ENCODE data around the gene DNAH10.
"Not testable (repeated sequence)": the region's sequence is repeated elsewhere in the genome, so short reads cannot be mapped to it uniquely, and the experiment has no call there.

The DNAH10 gene

DNA sequence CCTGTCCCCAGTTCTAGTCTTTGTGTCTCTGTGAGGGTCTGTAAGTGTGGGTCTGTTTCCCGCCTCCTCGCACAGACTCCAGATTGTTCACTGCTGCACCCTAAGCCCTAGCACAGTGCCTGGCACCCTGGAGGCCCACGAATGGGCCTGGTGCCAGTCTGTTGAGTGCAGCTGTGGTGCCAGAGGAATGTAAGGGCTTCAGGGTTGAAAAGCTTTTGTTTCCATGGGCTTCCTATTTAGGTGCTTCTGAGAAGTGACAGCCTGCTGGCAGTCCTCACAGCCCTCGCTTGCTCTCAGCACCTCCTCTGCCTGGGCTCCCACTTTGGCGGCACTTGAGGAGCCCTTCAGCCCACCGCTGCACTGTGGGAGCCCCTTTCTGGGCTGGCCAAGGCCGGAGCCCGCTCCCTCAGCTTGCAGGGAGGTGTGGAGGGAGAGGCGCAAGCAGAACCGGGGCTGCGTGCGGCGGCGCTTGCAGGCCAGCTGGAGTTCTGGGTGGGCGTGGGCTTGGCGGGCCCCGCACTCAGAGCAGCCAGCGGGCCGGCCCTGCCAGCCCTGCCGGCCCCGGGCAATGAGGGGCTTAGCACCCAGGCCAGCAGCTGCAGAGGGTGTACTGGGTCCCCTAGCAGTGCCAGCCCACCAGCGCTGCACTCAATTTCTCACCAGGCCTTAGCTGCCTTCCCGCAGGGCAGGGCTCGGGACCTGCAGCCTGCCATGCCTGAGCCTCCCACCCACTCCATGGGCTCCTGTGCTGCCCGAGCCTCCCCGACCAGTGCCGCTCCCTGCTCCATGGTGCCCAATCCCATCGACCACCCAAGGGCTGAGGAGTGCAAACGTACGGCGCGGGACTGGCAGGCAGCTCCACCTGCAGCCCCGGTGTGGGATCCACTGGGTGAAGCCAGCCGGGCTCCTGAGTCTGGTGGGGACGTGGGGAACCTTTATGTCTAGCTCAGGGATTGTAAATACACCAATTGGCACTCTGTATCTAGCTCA, 184.7 kb downstream of the DNAH10 start:
- not testable (repeated sequence) for DNase-seq (ENCODE audit: low read depth in 3 of 3)

DNA sequence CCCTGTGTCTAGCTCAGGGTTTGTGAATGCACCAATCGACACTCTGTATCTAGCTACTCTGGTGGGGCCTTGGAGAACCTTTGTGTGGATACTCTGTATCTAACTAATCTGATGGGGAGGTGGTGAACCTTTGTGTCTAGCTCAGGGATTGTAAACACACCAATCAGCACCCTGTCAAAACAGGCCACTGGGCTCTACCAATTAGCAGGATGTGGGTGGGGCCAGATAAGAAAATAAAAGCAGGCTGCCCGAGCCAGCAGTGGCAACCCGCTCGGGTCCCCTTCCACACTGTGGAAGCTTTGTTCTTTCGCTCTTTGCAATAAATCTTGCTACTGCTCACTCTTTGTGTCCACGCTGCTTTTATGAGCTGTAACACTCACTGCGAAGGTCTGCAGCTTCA, 185.4 kb downstream of the DNAH10 start:
- not testable (repeated sequence) for DNase-seq (ENCODE audit: low read depth in 3 of 3)

DNA sequence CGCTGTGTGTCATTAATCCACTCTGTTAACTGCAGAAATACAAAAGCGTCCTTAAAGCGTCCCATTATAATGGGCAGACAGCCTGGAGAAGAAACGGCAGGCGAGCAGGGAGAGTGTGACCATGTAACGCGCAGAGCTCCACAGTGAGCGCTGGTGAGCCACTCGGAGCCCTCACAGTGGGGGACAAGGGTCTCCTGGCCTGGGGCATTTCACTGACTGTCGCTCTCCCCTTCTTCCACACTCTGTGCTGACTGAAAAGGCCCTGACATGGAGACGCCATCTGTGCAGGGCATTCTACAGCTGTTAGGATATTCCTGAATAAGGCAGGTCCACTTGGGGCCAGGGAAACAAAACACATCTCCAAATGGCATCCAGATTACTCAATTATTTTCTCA, 186.3 kb downstream of the DNAH10 start:
- no peak for DNase-seq (ENCODE audit: low read depth in 3 of 3)

DNA sequence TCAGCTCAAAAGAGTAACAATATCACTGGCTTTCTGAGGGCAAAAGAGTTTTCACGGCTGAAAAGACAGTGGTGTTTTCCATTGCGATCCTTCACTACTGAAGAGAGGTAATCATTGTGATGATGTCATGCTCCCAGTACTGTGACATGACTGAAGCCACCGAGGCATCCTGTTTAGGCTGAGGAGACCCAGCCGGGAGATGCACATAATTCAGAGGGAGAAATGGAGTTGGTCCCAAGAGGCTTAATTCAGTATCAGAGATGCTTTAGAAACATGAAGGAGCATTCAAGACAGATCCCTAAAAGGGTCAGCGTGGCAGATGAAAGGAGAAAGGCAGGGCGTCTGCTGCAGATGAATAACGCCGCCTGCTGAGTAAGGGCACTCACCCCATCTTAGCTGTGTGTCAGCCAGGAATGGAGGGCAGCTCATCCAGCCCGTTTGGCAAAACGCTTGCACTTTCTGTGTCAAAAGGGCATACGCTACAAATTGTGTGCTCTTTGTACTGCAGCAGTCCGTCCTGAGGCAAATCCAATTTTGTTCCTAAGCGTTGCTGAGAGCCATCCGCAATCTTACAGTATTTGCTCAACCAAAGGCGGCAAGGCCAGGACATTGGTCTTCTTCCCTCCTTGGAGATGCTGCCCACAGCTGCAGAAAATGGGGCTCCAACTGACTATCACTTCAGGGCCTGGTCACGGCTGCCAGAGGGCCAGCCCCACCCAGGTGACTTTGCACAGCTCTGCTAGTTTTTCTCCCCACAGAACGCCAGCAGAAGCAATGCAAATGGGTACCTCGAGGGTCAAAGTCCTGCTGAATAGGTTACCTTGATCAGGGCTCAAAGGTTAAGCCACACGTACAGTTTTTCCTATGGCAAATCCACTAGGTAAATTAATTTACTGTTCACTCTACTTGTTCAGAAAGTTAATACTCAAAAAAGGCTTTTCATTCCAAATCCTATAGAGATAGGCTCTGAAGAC, 187.0 kb downstream of the DNAH10 start:
- DNase-seq (ENCODE audit: low read depth in 3 of 3) = no peak

DNA sequence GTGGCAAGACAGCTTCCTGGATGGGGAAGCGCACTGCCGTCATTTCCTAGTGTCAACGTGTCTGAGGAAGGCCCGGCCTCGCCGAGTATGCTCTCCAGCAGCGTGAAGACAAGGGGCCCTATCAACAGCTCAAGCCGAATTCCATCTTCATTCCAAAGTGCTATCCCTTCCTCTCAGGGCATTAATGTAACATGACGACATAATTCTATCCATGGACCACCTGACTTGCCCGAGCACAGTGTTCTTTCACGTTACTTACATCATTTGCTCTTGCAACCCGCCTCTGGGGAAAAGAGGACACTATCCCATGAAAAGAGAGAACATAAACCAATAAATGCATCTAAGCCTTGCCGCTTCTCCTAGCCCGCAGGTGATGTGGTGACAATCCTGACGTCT, 187.7 kb downstream of the DNAH10 start:
- no peak for DNase-seq (ENCODE audit: low read depth in 3 of 3)

DNA sequence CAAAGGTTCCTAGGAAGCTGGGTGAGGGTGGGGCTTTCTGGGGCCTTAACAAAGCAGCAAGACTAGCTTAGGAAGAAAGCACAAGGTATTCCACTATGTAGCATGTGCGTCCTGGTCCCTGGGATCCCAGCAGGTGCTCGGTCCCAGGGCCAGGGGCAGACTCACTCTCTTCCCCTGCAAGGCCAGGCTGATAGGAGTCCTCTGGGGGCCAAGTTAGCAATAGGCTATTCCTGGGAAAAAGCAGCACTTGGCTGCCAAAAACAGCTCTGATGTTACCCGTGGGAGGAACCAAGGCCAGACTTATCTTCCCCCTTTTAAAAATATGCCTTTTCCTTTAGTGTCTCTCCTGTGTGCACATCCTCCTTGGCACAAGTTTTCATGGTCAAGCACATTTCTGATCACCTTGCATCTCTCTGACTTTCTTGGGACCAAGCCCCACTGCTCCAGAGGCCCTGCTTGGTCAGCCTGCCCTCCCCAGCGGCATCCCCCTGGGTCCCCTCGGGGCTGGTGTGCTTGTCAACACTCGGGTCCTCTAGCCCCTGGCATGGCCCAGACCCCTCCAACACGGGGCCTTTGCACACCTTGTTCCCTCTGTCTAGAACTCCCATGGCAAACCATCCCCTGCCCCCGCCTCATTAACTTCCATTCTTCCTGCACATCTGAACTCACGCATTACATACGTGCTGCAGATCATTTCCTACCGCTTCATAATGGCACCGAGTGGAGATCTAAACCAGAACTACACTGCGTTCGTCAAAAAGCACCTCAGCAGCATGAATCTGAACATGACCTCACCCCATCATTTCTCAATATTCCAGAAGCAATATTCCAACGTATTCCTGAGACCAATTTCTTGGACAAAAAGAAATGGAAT, 188.6 kb downstream of the DNAH10 start:
- no peak for DNase-seq (ENCODE audit: low read depth in 3 of 3)

DNA sequence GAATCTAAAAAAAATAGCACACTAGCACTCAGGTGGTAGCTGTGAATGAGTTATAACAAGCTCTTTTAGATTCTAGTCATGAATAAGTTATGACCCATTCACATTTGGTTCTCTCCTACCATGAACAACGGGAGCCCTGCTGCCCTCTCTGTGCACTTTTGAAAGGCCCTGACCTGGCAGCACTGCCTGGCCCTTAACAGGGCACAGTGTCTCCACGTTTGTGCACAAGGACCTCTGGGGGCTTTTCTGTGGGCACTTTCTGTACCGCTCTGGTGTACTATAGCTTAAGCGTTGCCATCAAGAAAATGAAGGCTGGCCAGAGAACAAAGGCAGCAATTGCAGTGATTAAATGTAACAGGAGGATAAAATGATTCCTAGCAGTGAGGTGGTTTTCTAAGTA, 189.4 kb downstream of the DNAH10 start:
- no peak for DNase-seq (ENCODE audit: low read depth in 3 of 3)

DNA sequence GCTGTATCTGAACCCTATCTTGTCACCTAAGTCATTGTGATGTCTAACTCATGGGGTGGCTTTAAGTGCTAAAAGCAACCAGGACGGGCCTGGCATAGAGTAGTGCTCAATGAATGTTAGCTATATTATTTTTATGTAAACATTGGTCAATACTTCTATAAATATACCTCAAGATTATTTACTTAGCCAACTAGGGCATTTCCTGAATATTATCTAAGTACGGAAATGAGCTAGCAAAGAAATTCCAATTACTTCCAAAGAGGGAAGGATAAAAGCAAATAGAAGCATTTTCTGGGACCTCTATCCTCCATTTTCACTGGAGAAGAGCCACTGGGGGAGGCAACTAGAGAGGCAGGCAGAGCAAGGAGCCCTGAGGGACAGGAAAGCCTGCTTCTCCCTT, 189.9 kb downstream of the DNAH10 start:
- DNase-seq (ENCODE audit: low read depth in 3 of 3) = no peak

DNA sequence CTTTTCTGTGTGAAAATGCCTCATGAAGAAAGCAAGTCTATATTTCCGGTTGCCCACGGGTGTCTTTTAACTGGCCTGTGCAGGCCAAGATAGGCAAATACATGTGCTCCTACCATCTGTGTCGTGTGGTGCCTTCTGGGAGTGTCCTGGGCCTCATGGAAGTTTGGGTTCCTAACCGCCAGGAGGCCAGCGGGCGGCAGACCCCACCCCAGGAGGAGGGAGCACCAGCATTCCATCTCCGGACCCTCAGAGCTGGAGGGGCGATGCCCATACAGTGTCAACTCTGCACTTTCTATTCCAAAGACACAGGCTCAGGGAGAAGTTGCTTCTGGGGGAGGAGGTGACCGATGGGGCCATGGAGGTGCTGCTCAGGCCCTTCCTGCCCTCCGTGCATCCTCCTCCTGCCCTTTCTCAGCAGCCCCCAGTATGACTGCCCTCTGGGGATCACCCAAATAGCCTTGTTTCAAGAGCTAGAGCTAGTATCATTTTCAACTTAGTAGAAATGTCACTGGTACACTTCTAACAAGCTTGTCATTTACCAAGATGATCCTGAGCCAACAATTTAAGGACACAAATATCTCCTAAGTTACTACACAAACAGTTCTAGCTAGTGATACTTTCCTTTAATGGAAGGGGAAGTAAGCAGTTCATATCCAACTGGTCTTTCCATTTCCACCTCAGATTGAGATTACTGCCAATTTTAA, 192.7 kb downstream of the DNAH10 start:
- DNase-seq (ENCODE audit: low read depth in 3 of 3) = no peak

DNA sequence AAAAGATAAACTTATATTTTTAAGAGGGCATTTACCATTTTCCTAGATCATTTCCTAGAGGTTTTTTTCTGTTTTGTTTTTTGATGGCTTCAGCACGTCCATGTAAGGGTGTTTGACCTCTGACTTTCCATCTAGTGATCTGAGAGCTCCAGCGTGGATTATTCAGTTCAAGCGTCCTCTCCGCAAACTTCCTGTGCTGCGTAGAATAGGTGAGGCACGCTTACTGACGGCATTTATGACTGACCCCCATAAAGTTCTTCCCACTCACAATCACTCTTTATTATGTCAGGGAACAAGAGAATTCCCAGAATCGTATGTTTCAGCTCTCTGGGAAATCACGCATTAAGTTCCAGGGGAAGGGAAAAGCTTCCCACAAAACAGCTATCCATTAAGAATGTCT, 194.1 kb downstream of the DNAH10 start:
- DNase-seq (ENCODE audit: low read depth in 3 of 3) = no peak

DNA sequence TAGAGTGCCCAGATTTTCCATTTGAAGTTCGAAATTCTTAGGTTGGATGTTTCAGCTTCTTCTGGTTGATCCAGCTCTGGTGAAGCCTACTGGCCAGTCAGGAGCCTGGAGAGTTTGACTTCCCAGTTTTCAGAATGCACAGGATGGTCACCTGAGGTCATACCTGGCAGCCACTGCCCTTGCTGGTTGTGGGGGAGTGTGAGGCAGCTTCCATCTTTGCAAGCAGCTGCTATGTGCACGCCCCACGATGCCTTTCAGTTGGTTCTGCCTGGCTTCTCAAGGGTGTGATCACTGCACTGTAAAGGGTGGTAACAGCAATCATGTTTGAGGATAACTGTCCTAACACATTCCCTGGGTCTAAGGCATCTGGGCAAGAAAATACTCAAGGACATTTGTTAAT, 195.1 kb downstream of the DNAH10 start:
- no peak for DNase-seq (ENCODE audit: low read depth in 3 of 3)

DNA sequence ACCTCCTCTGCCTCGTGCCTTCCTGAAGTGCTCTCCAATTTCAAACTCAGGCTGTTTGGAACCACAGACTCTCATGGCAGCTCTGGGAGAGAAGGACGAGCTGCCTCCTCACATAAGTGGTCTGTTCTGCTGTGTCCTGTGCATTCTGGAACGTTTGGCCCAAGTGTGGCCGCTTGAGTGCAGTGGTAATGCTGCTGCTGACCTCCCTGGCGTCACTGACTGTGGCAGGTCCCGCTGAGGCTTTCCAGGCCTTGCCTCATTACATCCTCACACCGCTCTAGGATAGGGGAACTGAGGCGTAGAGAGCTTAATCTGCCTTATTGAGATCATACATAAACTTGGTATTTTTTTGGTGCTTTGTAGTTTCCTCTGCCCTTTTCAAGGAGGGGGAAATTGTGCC, 196.4 kb downstream of the DNAH10 start:
- DNase-seq (ENCODE audit: low read depth in 3 of 3) = no peak

DNA sequence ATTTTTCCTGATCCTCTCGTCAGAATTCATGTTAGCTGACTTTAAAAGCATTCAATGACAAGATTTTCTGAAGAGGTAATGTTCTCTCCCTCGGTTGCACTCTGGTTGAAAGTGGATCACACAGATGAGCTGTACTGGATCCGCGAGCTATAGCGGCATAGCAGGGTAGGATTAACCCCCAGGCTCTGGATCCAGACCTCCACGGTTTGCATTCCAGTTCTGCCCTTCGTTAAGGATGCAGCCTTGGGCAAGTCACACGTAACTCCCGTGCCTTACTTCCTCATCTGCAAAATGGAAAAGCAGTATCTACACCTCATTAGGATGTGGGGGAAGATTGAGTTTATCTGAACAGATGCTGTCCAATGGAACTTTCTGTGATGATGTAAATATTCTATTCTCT, 196.8 kb downstream of the DNAH10 start:
- DNase-seq (ENCODE audit: low read depth in 3 of 3) = no peak

DNA sequence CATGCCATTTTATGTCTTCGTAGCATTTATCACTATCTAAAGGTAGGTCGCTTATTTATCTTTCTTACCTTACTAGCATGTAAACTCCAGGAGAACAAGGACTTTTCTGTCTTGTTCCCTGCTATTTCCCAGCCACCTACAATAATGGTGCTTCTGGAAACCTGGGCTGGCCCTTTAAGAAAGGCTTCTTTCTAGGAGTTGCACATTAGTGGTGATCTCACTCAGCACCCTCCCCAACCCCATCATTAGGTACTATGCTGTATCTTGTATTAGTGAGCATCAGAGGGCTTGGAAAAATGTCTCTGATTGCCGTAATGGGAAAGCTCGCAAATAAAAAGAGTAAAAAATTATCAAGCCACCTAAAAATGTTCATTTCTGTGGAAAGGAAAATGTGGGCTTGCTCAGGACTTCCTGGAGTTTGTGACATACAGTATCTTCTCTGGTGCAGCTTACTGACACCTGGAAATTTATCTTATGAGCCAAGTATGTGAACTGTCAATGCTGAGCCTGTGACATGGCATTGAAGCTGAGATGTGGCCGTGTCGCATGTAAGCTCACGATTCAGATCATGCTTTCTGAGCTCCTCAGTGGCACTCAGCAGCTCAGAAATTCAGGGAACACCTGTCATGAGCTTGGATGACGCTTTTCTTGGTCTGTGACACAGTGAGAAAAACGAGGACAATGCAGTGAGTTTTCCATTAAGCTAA, 198.1 kb downstream of the DNAH10 start:
- DNase-seq (ENCODE audit: low read depth in 3 of 3) = no peak

DNA sequence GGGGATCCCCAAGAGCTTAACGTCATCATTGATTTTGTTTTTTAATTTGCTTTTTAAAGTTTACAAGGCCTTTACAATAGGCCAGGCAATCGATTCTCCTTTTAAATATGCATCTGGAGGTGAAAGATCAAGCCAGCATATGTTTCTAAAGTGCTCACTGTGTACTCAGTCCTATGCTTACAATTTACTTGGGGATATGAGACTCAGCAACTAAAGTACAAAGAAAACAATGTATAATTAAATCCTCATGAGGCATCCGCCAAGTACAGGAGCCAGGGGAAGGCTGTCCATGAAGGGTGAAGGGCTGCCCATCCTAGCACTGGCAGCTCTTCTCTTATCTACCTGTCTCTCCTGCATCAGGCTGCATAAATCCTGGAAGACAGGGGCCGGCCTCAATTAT, 198.8 kb downstream of the DNAH10 start:
- DNase-seq (ENCODE audit: low read depth in 3 of 3) = no peak

DNA sequence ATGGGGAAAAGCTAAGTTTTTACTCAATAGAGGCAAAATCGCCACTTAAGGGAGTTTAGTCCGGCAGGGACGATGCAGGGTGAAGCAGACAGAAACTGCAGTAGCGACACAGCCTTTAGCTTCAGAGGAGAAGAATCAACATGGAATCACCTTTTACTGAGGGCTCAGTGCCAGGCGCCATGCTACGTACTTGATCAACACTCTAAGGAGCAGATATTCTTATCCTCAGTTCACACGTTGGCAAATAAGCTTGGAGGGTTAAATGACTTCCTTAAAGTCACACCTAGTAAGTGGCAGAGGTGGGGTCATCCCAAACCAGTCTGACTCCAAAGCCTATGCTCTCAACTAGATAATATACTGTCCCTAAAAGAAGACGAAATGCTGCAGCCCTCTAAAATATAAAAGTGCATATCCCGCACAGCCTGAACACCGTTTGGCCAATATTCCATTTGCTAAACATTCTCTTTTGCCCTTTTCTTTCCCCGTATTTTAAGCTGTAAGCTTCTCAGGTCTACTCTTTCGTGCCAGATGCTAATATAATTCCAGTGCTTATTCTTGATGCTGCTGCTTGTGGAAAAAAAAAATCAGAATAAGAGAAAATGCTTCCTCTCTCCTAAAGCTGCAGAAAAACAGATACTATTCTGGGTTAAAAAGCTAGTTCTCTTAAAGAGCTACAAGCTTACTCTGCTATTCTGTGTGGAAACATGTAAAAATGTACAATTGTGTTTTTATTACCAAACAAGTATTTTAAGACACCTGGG, 199.7 kb downstream of the DNAH10 start:
- DNase-seq (ENCODE audit: low read depth in 3 of 3) = no peak

DNA sequence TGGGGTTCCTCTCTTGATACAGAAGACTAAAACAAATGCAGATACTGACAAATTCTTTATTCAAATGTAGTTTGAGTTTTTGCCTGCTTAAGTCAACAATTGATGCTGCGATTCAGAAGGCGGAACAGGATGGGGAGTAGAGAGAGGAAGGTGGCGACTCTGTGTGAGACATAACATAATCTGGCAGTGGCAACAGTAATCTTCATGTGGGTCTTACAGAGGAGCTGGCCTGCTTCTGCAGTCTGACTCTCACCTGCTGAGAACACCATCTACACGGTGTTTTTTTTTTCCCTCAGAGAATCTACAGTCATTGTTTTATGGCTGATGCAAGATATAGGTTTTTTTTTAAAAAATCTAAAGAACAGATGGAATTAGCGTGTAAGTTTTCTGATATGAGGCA, 200.4 kb downstream of the DNAH10 start:
- DNase-seq (ENCODE audit: low read depth in 3 of 3) = no peak

DNA sequence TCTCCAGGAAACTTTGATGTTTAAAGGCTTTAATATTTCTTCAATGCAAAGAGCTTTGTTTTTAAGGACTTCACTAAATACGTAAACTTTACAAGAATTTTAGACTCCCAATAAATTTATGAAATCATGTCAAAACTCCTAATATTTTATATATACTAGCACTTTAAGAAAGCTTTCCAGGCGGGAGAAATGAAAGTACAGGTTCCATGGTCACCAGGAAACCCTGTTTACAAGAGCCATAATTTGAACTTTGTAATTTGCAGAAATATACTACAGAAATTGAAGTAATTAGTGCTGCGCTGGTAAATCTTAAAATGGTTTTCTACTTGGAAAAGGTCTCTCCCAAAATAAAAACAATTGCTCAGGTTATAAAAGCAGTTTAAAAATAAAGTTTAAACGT, 201.7 kb downstream of the DNAH10 start:
- no peak for DNase-seq (ENCODE audit: low read depth in 3 of 3)

DNA sequence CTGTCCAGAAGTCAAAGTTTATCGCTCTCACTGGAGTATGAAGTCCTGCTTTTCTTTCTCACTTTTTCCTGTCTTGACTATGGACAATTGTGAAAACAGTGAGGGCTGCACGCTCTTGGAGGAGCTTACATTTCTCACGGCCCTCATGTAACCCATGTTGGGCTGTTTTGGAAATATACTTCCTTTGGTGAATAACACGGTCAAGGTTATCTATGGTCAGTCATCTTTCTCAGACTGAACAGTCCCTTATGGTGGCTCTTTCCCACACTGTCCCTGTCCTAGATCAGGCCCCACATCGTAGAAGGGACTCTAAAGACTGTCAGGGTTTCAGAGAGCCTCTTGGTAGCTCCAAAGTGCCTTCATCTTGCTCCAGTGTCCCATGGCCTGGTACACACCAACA, 203.3 kb downstream of the DNAH10 start:
- DNase-seq (ENCODE audit: low read depth in 3 of 3) = no peak

DNA sequence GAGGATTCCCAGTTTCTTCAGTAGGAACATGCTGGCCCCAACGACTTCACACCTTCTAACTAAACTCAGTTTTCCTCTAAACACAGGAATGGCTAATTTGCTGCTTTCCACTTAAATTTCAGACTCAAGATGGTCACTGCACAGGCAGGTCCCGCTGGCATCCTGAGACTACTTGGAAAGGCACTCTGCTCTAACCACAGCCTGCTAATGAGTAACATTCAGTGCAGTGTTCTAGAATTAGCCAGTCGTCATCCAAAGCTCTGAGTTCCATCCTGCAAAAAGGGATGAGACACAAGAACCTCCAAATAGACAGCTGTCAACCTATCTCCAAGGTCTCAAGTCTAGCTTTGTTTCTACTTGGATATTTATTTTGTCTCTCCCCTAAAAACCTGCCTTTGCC, 204.5 kb downstream of the DNAH10 start:
- DNase-seq (ENCODE audit: low read depth in 3 of 3) = no peak

All from stimulated activated CD4-positive, alpha-beta T cell treated with anti-CD3 and anti-CD28 coated beads, TNF-alpha, amount 100 ng/mL, for 24 hours (primary cell).